Activated CD4-positive, alpha-beta T cell treated with anti-CD3 and anti-CD28 coated beads for 36 hours (primary cell): ENCODE results near the gene TRPC1. TPM values are rescaled to one million over a fixed set of nuclear protein-coding genes. Genes with fewer than 3 reads are reported as not detected.
"Not testable (repeated sequence)": the region's sequence is repeated elsewhere in the genome, so short reads cannot be mapped to it uniquely, and the experiment has no call there.

ENCODE experiments used
- ATAC-seq: fragments of 200-7000 bp; cut with Tn5 transposase; one replicate; pipeline ENCODE4 v1.10.0; 2021; ENCODE audit warnings: mild to moderate bottlenecking, moderate library complexity
- CTCF ChIA-PET: fragments of 350-600 bp; sonication (Branson Sonifier 250); formaldehyde crosslinking; loops from one replicate; lab custom pipeline; 2021; ENCODE audit warnings: antibody characterized with exemption; lab: Charles Lee
- POLR2A ChIA-PET: fragments of 350-600 bp; sonication (Branson Sonifier 250); formaldehyde crosslinking; loops from one replicate; lab custom pipeline; 2021; ENCODE audit warnings: antibody characterized with exemption, inconsistent platforms; lab: Charles Lee
- DNase-seq: peaks from one replicate; pipeline ENCODE4 v3.0.0-alpha.2; 2020
- H3K27ac Mint-ChIP-seq: one replicate; pipeline ENCODE4 v1.8.0; 2021; ENCODE audit warnings: mixed read lengths
- H3K27me3 Mint-ChIP-seq: one replicate; pipeline ENCODE4 v1.8.0; 2021; ENCODE audit warnings: mixed read lengths
- H3K36me3 Mint-ChIP-seq: one replicate; pipeline ENCODE4 v1.8.0; 2021; ENCODE audit warnings: low read depth, mixed read lengths
- H3K4me1 Mint-ChIP-seq: one replicate; pipeline ENCODE4 v1.8.0; 2021; ENCODE audit warnings: mixed read lengths
- H3K4me3 Mint-ChIP-seq: one replicate; pipeline ENCODE4 v1.8.0; 2021; ENCODE audit warnings: mild to moderate bottlenecking, moderate library complexity, mixed read lengths
- H3K9me3 Mint-ChIP-seq: one replicate; pipeline ENCODE4 v1.8.0; 2021; ENCODE audit warnings: low read depth, mixed read lengths
- intact Hi-C, 2 experiments: fragments of 100-400 bp; cut with DNase I in 1 of 2; cut with micrococcal nuclease in 1 of 2; formaldehyde crosslinking; loops; one replicate each; pipeline versions ENCODE4 v1.14.2 to v1.15.1; 2022 to 2024; cut with DNase I, micrococcal nuclease
- total RNA-seq, 2 experiments: library from RNA; stranded (reverse); gene quantifications; one replicate each; pipeline ENCODE4 v1.2.3, GENCODE V29; 2021

TRPC1 gene
- total RNA-seq, 2 experiments from 2014 or later = 4.7 to 6.2 TPM

DNA sequence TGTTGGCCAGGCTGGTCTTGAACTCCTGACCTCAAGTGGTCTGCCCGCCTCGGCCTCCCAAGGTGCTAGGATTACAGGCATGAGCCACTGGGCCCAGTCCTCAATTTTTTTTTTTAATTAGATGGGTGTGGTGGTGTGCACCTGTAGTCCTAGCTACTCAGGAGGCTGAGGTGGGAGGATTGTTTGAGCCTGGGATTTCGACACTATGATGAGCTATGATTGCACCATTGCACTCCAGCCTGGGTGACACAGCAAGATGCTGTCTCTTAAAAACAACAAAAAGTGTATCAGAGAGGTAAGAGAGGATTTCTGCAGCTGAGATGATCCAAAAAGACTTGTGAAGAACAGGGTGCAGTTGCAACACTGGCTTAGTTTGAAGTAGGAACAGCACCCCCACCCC lies 9.0 kb upstream of the TRPC1 start:
- H3K4me3 Mint-ChIP-seq, ATAC-seq, H3K27ac Mint-ChIP-seq, H3K9me3 Mint-ChIP-seq, H3K4me1 Mint-ChIP-seq, DNase-seq, intact Hi-C loops, H3K36me3 Mint-ChIP-seq: not testable (repeated sequence)
- H3K27me3 Mint-ChIP-seq = peaks cover 13% of the 10 kb centered on the region
- ChIA-PET CTCF (interaction anchor here (0.6 kb wide), 1 partner anchor 423 kb away, joined by 4 read pairs; no protein-coding TSS in a partner anchor), POLR2A (interaction anchor here (0.6 kb wide), 1 partner anchor 19 kb away, joined by 4 read pairs; no protein-coding TSS in a partner anchor)

DNA sequence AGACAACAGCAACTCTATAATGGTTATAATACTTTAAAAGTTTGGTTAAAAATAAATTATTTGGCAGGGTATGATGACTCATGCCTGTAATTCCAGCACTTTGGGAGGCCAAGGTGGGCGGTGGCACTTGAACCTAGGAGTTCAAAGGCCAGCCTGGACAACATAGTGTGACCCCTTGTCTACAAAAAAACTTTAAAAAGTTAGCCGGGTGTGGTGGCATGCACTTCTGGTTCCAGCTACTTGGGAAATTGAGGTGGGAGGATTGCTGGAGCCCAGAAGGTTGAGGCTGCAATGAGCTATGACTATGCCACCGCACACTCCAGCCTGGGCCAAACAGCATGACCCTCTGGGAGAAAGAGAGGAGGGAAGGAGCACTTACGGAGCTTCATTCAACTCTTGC lies 7.7 kb upstream of the TRPC1 start:
- no peak overlapping the region for H3K27ac Mint-ChIP-seq
- CTCF ChIA-PET = no interaction called here
- H3K27me3 Mint-ChIP-seq = peaks cover 21% of the 10 kb centered on the region
- intact Hi-C loops = no loop called here
- H3K9me3 Mint-ChIP-seq = no peaks in the 10 kb centered on the region
- DNase-seq (no peak), ATAC-seq (no peak)
- H3K4me1 Mint-ChIP-seq = no peaks in the 10 kb centered on the region
- H3K36me3 Mint-ChIP-seq = no peaks in the 10 kb centered on the region
- H3K4me3 Mint-ChIP-seq = no peak overlapping the region
- POLR2A ChIA-PET = no interaction called here

DNA sequence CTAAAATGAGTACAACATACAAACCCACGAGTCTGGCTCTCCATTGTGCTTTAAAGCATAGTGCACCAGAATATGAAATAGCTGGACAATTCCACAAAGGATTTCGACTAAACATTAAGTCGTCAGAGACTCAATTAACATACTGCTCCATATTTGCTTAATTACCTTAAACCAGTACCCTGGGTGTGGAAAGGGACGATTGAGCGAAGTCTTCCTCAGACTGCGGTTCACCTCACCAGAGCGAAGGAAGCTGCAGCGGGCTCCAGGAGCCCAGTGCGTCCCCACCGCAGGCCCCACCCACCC lies 218 bp upstream of the TRPC1 start:
- no peaks in the 10 kb centered on the region for H3K36me3 Mint-ChIP-seq
- no peak overlapping the region for H3K27ac Mint-ChIP-seq
- DNase-seq (no peak), ATAC-seq (no peak)
- peaks cover 2% of the 10 kb centered on the region for H3K9me3 Mint-ChIP-seq
- ChIA-PET POLR2A (interaction anchor here (0.6 to 0.8 kb wide), 2 partner anchors 145 to 764 kb away, joined by 3 to 4 read pairs; partner anchors contain the start of gene ATR), CTCF (interaction anchor here (0.6 to 1.3 kb wide), 3 partner anchors 13 to 145 kb away, joined by 3 to 4 read pairs (median 3); partner anchors contain the start of gene ATR)
- peaks cover 37% of the 10 kb centered on the region for H3K27me3 Mint-ChIP-seq
- H3K4me3 Mint-ChIP-seq = peak overlapping the region; percentile 82
- H3K4me1 Mint-ChIP-seq = peaks cover 11% of the 10 kb centered on the region
- intact Hi-C loops = loop anchor here (2.0 to 5.0 kb wide), 3 partner anchors 129 to 576 kb away; partner anchors contain the start of genes ATR (in 1 of the 2) and TFDP2 (in 1 of the 2)

DNA sequence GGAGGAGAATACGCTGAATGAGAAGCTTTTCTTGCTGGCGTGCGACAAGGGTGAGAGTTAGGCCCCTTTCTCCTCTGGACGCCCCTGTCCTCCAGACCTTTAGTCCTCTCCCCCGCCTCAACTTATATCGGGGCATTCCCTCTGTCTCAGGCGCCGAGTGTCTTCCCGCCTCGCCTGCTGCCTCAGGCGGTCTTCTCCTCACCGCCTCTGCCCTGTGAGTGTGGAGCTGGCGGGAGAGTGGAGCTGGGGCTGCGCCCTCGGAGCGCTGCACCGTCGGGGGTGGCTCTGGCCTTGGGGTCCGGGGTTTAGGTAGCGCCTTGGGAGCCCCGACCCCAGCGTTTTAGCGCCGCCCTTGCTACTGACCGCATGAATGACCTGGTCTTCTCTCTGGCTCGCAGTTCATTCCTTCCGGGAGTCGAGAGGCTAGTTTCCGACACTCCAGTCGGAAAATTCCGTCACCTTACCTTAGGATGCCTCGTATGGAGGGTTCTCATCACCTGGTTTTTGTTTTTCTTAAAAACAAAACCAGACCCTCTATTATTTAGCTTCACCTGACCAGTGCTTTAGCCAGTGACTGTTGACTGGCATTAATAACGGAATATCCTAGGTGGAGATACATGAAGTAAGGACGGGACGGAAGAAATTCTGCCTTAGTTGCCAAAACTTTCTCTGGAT lies 985 bp downstream of the TRPC1 start:
- ATAC-seq = peak; percentile 25
- intact Hi-C loops = loop anchor here (1.0 to 5.0 kb wide), 10 partner anchors 129 to 1248 kb away; partner anchors contain the start of genes ATR (in 2 of the 2), U2SURP (in 2 of the 2), GK5 (in 1 of the 2) and PLS1 (in 1 of the 2)
- H3K36me3 Mint-ChIP-seq = no peaks in the 10 kb centered on the region
- CTCF ChIA-PET = interaction anchor here (1.3 kb wide), 1 partner anchor 14 kb away, joined by 3 read pairs; no protein-coding TSS in a partner anchor
- peaks cover 33% of the 10 kb centered on the region for H3K27me3 Mint-ChIP-seq
- POLR2A ChIA-PET = no interaction called here
- peak overlapping the region; percentile 82 for H3K4me3 Mint-ChIP-seq
- peaks cover 2% of the 10 kb centered on the region for H3K9me3 Mint-ChIP-seq
- peaks cover 11% of the 10 kb centered on the region for H3K4me1 Mint-ChIP-seq
- DNase-seq = no peak
- peak overlapping the region; percentile 74 for H3K27ac Mint-ChIP-seq

DNA sequence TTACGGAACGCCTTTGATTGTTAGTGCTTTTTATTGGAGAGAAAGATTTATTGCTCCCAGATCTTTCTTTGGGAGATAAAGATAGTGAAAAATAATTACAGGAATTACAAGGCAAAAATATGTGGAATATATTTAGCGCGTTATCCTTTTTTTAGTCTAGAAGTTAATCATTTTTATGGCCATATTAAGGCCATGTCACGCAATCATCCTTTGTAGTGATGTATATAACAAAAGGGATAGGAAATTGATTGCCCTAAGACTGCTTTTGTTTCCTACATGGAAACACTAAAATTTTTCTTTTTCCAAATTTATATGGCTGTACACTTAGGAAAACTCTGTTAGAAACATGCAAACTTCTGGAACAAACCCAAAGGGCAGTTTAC lies 1.5 kb downstream of the TRPC1 start:
- peak overlapping the region; percentile 82 for H3K4me3 Mint-ChIP-seq
- peaks cover 2% of the 10 kb centered on the region for H3K9me3 Mint-ChIP-seq
- H3K27ac Mint-ChIP-seq = no peak overlapping the region
- H3K4me1 Mint-ChIP-seq = peaks cover 11% of the 10 kb centered on the region
- peaks cover 31% of the 10 kb centered on the region for H3K27me3 Mint-ChIP-seq
- intact Hi-C loops = loop anchor here in 1 of 2 experiments (2.0 kb wide), 2 partner anchors 929 to 1247 kb away; no protein-coding TSS in a partner anchor
- ATAC-seq (no peak), DNase-seq (no peak)
- ChIA-PET CTCF (no interaction called here), POLR2A (no interaction called here)
- no peaks in the 10 kb centered on the region for H3K36me3 Mint-ChIP-seq

DNA sequence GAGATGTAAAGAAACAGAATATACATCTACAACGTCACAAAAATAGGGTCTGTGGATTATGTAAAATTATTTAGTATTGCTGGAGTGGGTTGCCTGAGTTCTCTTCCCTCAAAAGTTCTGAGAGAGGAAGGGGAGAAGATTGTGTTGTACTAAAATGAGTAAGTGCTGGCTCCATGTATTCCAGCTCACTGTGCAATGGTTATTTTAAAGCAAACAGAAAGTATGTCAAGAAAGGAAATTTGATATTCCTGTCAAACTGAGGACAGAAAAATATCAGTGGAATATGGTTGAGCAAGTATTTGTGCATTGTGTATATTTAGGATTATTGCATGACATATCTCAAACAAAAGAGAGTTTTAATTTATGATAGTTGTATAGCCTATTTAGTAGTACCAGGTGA lies 2.2 kb downstream of the TRPC1 start:
- H3K36me3 Mint-ChIP-seq = no peaks in the 10 kb centered on the region
- no peak overlapping the region for H3K4me3 Mint-ChIP-seq
- POLR2A ChIA-PET = no interaction called here
- CTCF ChIA-PET = no interaction called here
- intact Hi-C loops = no loop called here
- peaks cover 25% of the 10 kb centered on the region for H3K27me3 Mint-ChIP-seq
- H3K4me1 Mint-ChIP-seq = peaks cover 11% of the 10 kb centered on the region
- no peak for ATAC-seq
- peaks cover 2% of the 10 kb centered on the region for H3K9me3 Mint-ChIP-seq
- H3K27ac Mint-ChIP-seq = no peak overlapping the region
- DNase-seq = no peak

DNA sequence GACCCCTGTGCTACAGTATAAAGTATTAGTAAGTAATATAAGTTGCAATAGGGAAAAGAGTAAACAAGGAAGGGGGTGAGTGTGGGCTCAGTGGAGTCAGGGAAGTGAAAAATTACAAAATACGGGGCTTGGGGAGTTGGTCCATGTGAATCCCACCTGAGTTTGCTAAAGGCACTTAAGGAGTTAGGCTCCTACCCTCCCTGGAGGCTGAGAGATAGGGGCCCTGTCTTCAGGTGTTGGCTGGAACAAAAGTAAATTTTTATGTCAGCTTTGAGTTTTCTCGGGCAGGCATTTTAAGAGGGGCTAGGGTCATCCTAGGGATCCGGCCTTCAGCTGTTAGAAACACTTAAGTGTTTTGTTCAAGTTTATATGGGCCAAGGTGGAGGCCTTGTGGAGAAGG lies 8.2 kb downstream of the TRPC1 start:
- CTCF ChIA-PET = interaction anchor here (0.6 to 1.0 kb wide), 2 partner anchors 13 to 139 kb away, joined by 3 to 4 read pairs; no protein-coding TSS in a partner anchor
- Mint-ChIP-seq H3K36me3 (no peaks in the 10 kb centered on the region), H3K4me1 (no peaks in the 10 kb centered on the region), H3K27ac (no peak overlapping the region), H3K4me3 (no peak overlapping the region), H3K9me3 (no peaks in the 10 kb centered on the region), H3K27me3 (peaks cover 4% of the 10 kb centered on the region)
- intact Hi-C loops = no loop called here
- POLR2A ChIA-PET = no interaction called here
- DNase-seq = no peak
- no peak for ATAC-seq

DNA sequence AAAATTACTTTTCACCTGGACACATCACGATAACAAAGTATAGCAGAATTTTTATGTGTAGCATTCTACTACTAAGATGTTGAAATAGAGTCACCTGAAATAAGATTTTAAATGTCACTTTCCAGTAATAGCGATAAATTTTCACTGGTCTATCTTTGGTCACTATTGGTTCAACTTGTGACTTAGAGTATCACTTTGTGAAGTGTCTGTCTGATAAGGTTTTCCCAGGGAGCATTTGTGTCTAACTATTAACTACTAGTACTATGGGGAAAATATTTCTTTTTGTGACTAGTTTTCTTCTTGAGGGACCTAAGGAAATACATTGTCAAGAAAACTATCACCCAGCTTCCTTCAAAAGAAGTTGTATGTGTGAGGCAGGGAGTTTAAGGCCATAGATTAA lies 11.0 kb downstream of the TRPC1 start:
- Mint-ChIP-seq H3K36me3 (no peaks in the 10 kb centered on the region), H3K9me3 (no peaks in the 10 kb centered on the region), H3K4me3 (no peak overlapping the region), H3K27me3 (peaks cover 2% of the 10 kb centered on the region), H3K27ac (no peak overlapping the region), H3K4me1 (no peaks in the 10 kb centered on the region)
- ChIA-PET CTCF (no interaction called here), POLR2A (no interaction called here)
- intact Hi-C loops = no loop called here
- ATAC-seq (no peak), DNase-seq (no peak)

DNA sequence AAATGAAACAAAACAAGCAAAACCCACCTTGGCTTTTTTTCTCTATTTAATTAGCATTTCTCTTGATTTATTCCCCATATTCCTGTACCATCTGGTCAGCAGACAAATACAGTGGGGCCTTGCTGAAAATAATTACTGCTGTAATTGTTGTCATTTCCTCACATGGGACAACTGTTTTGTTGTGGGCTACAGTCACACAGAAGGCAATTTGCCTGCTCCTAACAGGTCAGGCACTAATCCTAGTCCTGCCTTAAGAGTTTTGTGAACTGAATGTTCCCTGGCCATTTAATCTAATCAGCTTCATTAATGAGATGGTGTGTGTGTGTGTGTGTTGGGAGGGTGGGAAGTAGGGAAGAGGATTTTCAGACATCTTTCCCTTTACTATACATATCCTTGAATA lies 11.6 kb downstream of the TRPC1 start:
- intact Hi-C loops = no loop called here
- H3K27me3 Mint-ChIP-seq = peaks cover 2% of the 10 kb centered on the region
- no peaks in the 10 kb centered on the region for H3K9me3 Mint-ChIP-seq
- ChIA-PET CTCF (no interaction called here), POLR2A (no interaction called here)
- no peak overlapping the region for H3K27ac Mint-ChIP-seq
- H3K36me3 Mint-ChIP-seq = no peaks in the 10 kb centered on the region
- DNase-seq (no peak), ATAC-seq (no peak)
- no peaks in the 10 kb centered on the region for H3K4me1 Mint-ChIP-seq
- no peak overlapping the region for H3K4me3 Mint-ChIP-seq

DNA sequence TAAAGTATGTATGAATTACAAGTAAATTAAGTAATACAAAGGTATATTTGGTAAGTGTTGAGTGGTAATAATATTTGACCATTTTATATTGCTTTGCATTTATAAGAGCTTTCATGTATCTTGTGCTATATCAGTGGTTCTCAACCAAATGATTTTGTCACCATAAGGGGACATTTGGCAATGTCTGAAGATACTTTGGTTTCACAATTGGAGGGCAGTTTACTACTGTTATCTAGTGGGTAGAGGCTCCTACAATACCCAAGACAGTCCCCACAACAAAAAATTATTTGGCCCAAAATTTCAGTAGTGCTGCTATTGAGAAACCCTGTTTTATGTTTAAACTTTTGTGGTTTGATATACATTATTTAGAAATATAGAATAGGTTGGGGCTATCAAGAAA lies 14.6 kb downstream of the TRPC1 start:
- no peaks in the 10 kb centered on the region for H3K36me3 Mint-ChIP-seq
- H3K4me3 Mint-ChIP-seq = no peak overlapping the region
- ChIA-PET POLR2A (no interaction called here), CTCF (no interaction called here)
- DNase-seq (no peak), ATAC-seq (no peak)
- H3K9me3 Mint-ChIP-seq = no peaks in the 10 kb centered on the region
- H3K27ac Mint-ChIP-seq = no peak overlapping the region
- intact Hi-C loops = no loop called here
- no peaks in the 10 kb centered on the region for H3K4me1 Mint-ChIP-seq
- H3K27me3 Mint-ChIP-seq = peaks cover 2% of the 10 kb centered on the region

DNA sequence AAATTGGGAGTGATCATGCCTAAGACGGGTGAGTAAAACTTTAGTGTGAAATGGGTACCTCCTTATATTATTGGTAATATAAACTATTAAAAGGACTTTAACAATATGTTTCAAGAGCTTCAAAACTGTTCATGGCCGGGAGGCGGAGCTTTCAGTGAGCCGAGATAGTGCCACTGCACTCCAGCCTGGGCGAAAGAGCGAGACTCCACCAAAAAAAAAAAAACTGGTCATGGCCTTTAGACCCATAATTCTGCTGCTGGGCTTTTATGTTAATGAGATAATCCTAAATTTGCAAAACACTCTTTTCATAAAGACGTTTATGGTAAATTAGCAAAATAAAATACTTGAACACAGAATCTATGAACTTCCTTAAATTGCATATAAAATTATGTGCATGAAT lies 22.8 kb downstream of the TRPC1 start:
- Mint-ChIP-seq H3K27me3 (no peaks in the 10 kb centered on the region), H3K4me3 (no peak overlapping the region)
- CTCF ChIA-PET = no interaction called here

DNA sequence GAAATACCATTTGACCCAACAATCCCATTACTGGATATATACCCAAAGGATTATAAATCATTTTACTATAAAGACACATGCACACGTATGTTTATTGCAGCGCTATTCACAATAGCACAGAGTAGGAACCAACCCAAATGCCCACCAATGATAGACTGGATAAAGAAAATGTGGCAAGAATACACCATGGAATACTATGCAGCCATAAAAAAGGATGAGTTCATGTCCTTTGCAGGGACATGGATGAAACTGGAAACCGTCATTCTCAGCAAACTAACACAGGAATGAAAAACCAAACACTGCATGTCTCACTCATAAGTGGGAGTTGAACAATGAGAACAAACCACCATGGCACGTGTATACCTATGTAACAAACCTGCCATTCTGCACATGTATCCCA lies 26.7 kb downstream of the TRPC1 start:
- intact Hi-C loops, H3K9me3 Mint-ChIP-seq, POLR2A ChIA-PET, H3K27me3 Mint-ChIP-seq, H3K4me3 Mint-ChIP-seq, DNase-seq, H3K27ac Mint-ChIP-seq, ATAC-seq, H3K4me1 Mint-ChIP-seq: not testable (repeated sequence)
- CTCF ChIA-PET = interaction anchor here (0.6 kb wide), 1 partner anchor 20 kb away, joined by 3 read pairs; no protein-coding TSS in a partner anchor
- peaks cover 15% of the 10 kb centered on the region for H3K36me3 Mint-ChIP-seq

More for the DNA sequence above, 22.8 kb downstream of the TRPC1 start:
- ATAC-seq (no peak), DNase-seq (no peak)
- Mint-ChIP-seq H3K4me1 (no peaks in the 10 kb centered on the region), H3K36me3 (peaks cover 15% of the 10 kb centered on the region), H3K27ac (no peak overlapping the region), H3K9me3 (peaks cover 5% of the 10 kb centered on the region)
- intact Hi-C loops = no loop called here
- POLR2A ChIA-PET = no interaction called here
